NCI-H82 treated with DMSO at 0.1 percent for 48 hours (cell line): ENCODE results near the gene ADAT1.

Experiments used
- DNase-seq: peaks from one replicate; lab custom pipeline; 2025; ENCODE audit not compliant: unreplicated experiment; lab: John Stamatoyannopoulos, UW

ADAT1 gene

DNA sequence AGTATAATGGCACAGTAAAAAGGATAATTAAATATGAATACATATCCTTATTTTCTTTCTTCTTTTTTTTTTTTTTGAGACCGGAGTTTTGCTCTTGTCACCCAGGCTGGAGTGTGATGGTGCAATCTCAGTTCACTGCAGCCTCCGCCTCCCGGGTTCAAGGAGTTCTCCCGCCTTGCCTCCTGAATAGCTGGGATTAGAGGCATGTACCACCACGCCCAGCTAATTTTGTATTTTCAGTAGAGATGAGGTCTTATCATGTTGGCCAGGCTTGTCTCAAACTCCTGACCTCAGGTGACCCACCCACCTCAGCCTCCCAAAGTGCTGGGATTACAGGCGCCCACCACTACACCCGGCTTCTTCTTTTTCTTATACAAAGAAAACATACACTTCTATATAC lies 44.9 kb downstream of the ADAT1 start:
- no peak for DNase-seq

DNA sequence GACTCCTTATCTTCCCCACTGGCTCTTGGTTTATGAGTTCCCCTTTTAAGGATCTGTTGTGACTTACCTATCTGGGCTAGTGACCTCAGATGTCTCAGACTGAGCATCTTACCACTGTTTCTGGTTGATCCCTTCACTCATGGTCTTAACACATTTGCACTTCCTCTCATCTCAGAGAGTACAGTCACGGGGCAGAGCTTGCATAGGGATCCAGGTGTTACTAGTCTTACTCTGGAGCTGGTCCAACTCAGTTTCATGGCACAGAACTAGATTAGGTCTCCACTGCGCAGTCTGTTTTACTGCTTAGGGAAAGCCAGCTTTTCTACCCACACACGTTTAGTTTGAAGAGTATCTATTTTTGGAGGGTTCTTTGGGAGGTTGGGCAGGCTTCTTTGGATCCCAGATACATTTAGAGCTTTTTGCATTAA lies 46.7 kb downstream of the ADAT1 start:
- DNase-seq, result no peak

DNA sequence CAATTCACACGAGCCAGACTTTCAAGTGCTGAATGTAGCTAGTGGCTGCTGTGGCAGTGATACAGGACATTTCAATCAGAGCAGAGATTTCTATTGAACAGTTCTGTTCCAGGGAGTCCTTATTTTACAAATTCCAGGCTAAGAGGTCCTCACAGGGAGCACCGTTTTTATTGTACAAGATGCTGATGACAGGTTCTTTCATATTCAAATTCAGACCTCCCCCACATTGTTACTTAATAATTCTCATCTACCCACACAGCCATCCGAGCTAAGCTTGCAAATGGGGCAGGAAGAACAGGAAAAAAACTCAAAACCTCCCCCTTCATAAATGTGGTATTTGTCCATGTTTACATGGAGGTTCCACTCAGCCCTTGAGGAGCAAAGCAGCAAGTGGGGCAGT lies 47.1 kb downstream of the ADAT1 start:
- no peak for DNase-seq

DNA sequence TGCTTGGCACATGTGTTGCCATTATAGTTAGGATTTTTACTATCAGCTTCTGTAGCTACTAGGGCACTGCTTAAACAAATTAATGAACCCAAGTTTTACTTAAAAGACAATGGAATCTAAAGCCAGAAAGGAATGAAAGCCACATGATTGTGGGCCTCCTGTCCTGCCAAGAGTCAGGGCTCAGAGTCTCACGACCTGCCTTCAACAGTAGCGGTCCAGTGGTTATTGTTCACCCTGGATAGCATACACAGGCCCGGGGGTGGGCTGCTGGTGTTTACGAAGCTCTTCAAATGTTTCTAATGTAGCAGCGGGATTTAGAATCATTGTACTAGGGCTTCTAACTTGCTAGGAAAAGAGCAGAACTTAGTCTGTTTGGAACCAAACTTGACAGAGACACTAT lies 49.1 kb downstream of the ADAT1 start:
- DNase-seq, result no peak

DNA sequence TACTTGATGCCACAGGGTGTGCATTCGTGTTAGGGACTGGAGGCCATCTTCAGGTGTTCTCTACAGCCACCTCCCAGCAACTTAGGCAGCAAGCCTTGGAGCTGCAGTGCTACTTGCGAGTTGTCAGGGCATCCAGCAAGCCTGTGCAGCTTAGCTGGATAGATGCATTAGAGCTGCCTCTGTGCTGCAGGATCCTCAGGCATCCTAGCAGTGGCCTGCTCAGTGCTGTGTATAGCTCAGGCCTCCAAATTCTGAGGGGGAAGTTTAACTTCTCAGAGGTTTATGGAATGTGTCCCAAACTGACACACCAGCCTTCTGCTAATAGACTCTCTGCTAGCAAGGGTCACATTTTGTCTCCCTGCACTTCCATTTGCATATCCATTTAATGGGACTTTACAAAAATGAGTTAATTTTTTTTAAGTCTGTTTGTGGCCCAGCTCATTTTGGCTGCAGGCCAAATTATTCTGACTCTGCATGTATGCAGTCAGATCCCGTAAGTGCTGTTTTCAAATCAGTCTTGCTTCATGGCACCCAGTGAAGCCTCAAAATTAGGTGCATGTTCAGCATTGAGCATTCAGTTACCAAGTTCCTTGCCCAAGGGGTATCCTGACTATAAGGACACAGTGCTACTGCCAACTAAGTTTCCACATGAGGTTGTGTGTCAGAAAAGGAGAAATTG lies 50.1 kb downstream of the ADAT1 start:
- DNase-seq, result no peak

DNA sequence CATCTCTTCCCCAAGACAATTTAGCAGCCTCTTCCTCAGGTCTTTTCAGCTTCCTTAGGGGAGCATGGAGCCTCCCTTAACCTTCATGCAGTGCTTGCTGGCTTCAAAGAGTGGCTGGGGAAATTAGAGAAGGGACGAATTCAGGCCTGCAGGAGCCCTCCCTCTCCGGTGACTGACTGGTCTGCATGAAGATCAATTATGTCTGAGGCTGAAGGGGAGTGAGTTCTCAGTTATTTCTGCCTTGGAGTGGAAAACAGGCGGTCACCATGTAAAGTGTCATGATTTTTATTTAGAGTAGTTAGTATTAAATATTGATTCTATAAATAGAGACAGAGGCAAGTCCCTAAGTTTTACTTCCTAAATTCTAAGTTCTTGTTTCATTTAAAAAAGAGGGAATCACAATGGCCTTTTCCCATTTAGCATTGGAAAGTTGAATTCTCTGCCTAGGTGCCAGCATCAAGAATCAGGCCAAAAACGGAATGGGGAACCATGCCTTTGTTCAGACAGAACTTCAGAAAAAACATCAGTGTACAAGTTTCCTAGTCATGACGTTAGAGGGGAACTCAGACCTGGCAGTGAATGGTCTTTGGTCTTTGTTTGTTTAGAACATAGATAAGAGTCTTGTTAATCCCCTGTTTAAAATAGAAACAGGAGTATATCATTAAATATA lies 52.5 kb downstream of the ADAT1 start:
- DNase-seq, result no peak

DNA sequence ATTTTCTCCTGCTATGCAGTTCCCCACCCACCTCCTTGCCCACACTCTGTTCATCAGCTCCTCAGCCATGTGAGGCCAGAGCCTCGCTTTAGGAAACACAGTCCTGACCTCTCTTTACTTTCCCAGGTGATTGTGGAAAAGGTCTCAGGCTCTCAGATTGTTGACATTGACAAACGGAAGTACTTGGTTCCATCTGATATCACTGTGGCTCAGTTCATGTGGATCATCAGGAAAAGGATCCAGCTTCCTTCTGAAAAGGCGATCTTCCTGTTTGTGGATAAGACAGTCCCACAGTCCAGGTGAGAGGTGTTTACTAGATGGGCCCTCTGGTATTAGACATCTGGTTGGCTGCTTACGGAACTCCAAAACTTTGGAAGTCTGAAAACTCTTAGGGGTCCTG lies 55.2 kb downstream of the ADAT1 start:
- no peak for DNase-seq

DNA sequence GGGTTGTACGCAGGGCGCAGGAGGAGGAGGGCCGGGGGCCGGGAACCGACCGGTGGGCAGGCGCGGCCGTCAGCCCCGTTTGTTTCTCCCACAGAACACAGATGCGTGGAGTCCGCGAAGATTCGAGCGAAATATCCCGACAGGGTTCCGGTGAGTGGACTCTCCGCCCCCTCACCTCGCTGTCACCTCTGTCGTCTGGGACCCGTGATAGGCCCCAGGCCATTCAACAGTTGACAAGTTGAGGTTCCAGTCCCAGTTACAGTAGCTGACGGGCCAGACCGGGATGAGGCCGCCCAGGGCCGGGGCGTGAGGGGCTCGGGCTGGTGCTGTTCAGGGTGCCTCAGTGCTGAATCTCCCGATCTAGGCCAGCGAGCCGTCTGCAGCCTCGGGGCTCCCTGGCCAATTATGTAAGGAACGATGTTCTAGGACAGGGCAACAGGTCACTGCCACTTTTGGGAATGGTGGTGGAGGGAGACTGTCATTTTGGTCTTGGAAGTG lies 56.3 kb downstream of the ADAT1 start:
- no peak for DNase-seq

DNA sequence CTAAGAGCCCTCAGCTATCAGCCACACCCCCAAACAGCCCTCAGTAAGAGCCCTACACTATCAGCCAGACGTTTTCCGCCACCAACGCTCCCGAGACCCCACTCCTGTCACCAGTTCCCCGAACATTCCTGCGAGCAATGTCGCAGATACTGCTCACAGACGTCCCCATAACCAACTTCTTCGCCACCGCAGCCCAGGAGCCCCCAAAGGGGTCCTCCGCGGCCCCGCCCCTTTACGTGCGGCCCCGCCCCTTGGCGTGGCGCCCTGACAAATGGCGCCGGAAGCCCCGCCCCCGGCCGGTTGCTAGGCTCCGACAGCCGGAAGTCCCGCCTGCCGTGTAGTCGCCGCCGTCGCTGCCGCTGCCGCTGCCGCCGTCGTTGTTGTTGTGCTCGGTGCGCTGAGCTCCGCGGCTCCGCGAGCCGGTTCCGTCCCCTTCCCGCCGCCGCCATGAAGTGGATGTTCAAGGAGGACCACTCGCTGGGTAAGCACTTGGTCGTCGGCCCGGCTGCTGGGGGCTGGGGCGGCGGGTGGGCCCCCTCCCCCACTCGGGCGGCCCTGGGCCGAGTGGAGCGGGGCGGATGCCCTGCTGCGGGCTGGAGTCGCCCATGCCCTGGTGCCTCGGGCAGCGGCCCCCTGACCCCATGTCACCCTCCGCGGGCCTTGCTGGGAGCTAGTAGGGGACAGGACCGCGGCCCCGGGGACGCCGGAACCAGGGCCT lies 56.9 kb downstream of the ADAT1 start, which contains the start of gene GABARAPL2:
Gene GABARAPL2 (plus strand): TSS at position 340 of the 718 bp plus-strand sequence. CDS start 108 bp downstream, at position 448.
- peak; percentile 54 for DNase-seq

DNA sequence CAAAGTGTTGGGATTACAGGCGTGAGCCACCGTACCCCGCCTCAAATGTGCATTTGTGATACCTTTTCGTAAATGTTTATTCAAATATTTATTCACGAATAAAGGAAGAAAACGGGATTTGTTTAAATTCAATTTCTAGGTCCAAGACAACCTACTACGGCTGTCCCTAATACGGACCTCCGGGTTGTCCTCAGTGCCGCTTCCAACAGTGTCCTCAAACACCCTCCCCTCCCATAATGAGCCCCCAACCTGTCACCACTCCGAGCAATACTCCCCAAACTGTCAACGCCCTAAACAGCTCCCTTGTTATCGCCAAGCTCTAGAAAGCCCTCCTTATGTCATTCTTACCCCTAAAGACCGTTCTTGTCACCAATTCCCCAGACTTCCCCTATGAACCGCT lies 57.4 kb downstream of the ADAT1 start:
- no peak for DNase-seq

DNA sequence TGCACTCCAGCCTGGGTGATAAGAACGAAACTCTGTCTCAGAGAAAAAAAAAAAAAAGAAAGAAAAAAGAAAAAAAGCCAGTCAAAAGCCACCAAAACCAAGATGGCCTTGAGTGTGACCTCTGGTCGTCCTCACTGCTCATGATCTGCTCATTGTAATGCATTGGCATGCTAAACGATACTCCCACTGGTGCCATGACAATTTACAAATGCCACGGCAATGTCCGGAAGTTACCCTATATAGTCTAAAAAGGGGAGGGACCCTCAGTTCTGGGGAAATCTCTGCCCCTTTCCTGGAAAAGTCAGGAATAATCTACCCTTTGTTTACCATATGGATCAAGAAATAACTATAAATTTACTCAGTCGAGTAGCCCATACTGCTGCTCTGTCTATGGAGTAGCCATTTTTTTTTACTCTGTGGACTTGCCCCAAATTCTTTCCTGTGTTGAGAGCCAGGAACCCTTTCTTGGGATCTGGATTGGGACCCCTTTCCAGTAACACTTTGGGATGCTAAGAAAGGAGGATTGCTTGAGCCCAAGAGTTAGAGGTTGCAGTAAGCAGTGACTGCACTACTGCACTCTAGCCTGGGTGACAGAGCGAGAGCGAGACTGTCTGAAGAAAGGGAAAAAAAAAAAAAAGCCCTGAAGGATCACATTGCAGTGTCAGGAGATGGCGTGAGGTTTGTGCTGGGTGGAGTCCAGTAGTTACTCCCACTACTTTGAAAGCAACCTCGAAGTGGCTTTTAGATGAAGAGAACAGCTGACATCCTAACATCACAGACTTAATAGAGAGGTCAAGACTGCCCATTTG lies 63.3 kb downstream of the ADAT1 start:
- DNase-seq, result no peak

DNA sequence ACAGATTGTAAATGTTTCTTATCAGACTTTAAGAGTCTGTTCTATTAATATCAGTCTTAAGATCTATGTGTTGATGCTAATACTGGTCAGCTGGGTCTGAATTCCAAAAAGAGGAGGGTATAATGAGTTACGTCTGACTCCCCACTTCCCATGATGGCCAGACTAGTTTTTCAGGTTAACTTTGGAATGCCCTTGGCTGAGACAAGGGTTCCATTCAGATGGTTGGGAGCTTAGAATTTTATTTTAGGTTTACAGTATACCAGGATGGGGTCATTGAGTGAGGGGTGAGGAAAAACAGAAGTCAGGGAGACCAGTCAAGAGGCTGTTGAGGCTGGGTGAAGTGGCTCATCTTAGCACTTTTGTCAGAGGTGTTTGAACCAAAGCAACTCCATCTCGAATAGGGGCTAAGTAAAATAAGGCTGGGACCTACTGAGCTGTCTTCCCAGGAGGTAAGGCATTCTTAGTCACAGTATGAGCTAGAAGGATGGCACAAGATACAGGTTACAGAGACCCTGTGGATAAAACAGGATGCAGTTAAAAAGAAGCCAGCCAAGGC lies 64.2 kb downstream of the ADAT1 start:
- no peak for DNase-seq

DNA sequence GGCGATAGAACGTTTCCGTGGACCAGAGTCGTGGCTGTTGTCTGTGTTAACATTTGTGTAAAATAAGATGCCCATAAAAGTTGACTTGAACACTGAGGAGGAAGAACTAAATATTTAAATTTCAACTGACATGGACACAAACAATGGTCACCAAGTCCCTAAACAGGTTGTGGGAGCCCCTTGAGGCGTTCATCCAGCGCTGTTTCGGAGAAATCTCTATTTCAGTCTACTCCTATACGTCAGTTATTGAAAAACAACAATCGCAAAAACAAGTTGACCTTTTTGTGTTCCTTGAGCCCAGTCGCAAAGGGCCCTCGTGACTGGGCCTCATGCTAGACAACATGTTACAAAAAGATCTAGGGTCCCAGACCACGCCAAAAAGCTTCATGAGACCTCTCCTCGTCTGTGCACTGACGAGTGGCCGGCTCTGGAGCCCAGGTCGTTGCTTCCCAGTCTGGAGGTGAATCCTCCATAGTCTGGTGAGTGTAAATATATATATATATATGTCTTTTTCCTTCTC lies 66.6 kb downstream of the ADAT1 start:
- no peak for DNase-seq

DNA sequence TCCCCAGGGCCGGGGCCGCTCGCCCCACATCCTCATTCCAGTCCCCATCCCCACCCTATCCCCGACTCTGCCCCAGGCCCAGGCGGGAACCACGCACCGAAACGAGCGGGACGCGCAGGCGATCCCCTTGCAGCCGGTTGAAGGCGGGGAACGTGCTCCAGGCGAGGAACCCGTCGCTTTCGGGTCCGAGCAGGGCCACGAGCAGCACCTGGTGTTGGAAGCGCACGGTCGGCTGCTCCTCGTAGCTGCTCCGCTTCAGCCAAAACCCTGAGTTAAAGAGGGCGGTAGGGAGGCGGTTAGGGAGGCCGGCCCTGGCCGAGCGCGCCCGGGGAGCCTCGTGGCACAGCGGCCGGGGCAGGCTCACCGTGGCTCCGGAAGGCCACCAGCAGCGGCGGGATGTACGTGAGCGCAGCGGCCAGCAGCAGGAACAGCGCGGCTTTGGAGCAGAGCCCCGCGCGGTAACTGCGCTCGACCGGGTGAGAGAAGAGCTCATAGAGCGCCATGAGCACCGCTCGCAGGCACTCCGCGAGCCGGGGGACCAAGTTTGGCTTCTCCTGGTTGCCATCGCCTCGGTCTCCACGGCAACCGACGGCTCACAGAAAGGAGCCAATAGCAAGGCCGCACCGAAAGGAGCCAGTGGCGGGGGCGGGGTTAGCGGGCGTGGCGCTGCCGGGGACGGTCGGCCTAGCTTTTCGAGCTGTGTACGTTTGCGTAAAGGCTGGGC lies 67.2 kb downstream of the ADAT1 start, which contains the start of gene TMEM231:
Gene TMEM231 (minus strand): TSS at position 546 of the 724 bp plus-strand sequence. CDS start 43 bp downstream, at position 503.
- peak; percentile 72 for DNase-seq

DNA sequence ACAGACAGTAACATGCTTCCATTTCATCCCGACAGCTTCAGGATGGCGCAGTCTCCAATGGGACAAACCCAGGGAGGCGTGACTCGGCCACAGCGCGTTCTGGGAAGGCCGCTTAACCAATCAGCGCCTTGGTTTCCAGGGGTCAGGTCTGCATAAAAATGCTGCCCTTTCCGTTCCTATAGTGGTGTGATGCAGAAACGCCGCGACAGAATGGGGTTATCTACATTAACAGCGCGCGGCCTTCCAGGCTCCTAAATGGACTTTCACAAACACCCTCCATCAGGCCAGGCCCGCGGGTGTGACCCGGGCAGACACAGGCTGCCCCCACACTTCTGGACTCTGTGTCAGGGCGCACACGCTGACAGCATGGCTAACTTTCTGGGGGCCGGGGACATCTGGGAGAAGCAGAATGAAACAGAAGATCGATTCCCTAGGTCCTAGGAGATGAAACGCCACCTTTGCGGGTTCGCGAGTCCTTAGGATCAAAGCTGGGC lies 67.8 kb downstream of the ADAT1 start:
- DNase-seq, result peak; percentile 43

DNA sequence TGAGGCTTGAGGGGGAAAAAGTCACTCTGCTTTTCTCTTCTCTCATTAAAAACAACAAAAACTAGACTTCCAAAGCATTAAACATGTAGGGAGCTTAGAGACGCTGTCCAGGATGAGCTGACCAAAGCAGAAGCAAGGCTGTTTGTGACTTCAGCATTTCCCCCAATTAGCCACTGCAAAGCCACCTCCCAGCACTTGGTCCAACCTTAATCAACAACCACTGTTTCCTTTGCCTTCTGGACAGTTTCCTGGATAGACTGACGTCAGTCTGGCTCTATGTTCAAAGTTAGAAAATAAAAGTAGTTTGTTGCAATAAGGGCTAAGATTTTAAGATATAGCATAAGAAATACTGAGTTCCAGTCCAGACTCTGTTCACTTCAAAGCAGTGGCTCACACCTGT lies 70.1 kb downstream of the ADAT1 start:
- DNase-seq, result no peak

DNA sequence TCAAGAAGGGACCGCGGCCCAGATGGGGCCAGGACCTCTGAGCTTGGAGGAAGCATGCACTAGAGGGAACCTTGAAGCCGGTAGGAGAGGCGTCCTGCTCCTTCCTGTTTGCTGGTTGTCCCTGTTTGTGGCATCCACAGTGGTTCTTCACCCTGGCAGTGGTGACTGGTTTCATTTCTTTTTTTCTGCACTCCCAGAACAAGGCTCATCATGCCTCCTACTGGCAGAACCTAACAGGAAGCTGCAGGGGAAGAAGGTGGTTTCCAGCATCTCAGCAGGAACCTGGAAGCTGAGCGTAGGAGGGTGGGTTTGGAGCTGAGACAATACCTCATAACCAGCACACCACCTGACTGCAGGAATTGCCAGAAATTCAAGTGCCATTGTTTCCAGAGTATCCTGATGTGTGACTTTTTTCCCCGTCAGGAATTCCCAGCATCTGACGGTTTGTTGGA lies 72.8 kb downstream of the ADAT1 start:
- DNase-seq, result no peak
